Measurements from ENCODE around the gene DIO3. TPM values are rescaled to one million over a fixed set of nuclear protein-coding genes. Genes with fewer than 3 reads are reported as not detected.

The DIO3 gene
- total and polyA plus RNA-seq, 2 donors from 2014 or later: 0.17 to 0.94 TPM

- peaks cover 0 to 7% (median 0%) of the 10 kb centered on the region in 3 donors for H3K9me3 ChIP-seq (ENCODE audit: control insufficient read depth in 2 of 3, insufficient read depth in 1 of 3, low read length in 3 of 3)
- intact Hi-C loops (cut with DNase I): no loop called here
- H3K4me1 ChIP-seq (ENCODE audit: control insufficient read depth in 2 of 3, insufficient read depth in 2 of 3, low read depth in 1 of 3, low read length in 3 of 3): peaks cover 0 to 4% (median 0%) of the 10 kb centered on the region in 3 donors
- H3K27ac ChIP-seq (ENCODE audit: low read depth in 2 of 2, low read length in 2 of 2): no peak overlapping the region
- H3K9ac ChIP-seq (ENCODE audit: low read length in 3 of 3): no peak overlapping the region
- no peaks in the 10 kb centered on the region for H3K27me3 ChIP-seq (ENCODE audit: control insufficient read depth, insufficient read depth, low read length)
- TF ChIP-seq CTCF (IDR thresholded peaks at IDR 0.05; ENCODE audit: borderline replicate concordance, extremely low read depth, insufficient read depth): no peak
- H3K36me3 ChIP-seq (ENCODE audit: control insufficient read depth in 2 of 3, insufficient read depth in 3 of 3, low read length in 3 of 3): no peaks in the 10 kb centered on the region
- FAIRE-seq (no peak), DNase-seq (no peak)
- H3K4me3 ChIP-seq (ENCODE audit: low read length in 3 of 3): no peak overlapping the region
Measured at GRCh38 chr14:101598159-101598558, 36.9 kb downstream of the DIO3 start.

- Histone ChIP-seq H3K27me3 (ENCODE audit: control insufficient read depth, insufficient read depth, low read length) (no peaks in the 10 kb centered on the region), H3K36me3 (ENCODE audit: control insufficient read depth in 2 of 3, insufficient read depth in 3 of 3, low read length in 3 of 3) (no peaks in the 10 kb centered on the region), H3K9ac (ENCODE audit: low read length in 3 of 3) (no peak overlapping the region), H3K4me1 (ENCODE audit: control insufficient read depth in 2 of 3, insufficient read depth in 2 of 3, low read depth in 1 of 3, low read length in 3 of 3) (peaks cover 0 to 4% (median 0%) of the 10 kb centered on the region in 3 donors), H3K9me3 (ENCODE audit: control insufficient read depth in 2 of 3, insufficient read depth in 1 of 3, low read length in 3 of 3) (peaks cover 0 to 7% (median 0%) of the 10 kb centered on the region in 3 donors), H3K27ac (ENCODE audit: low read depth in 2 of 2, low read length in 2 of 2) (no peak overlapping the region), H3K4me3 (ENCODE audit: low read length in 3 of 3) (no peak overlapping the region)
- no peak for TF ChIP-seq CTCF (IDR thresholded peaks at IDR 0.05; ENCODE audit: borderline replicate concordance, extremely low read depth, insufficient read depth)
- DNase-seq: no peak
- no peak for FAIRE-seq
- intact Hi-C loops (cut with DNase I): no loop called here
Measured at GRCh38 chr14:101598571-101599233, 37.4 kb downstream of the DIO3 start.

GRCh38 chr14:101599234-101599885, 38.1 kb downstream of the DIO3 start:
- peaks cover 0 to 4% (median 0%) of the 10 kb centered on the region in 3 donors for H3K4me1 ChIP-seq (ENCODE audit: control insufficient read depth in 2 of 3, insufficient read depth in 2 of 3, low read depth in 1 of 3, low read length in 3 of 3)
- no peak for TF ChIP-seq CTCF (IDR thresholded peaks at IDR 0.05; ENCODE audit: borderline replicate concordance, extremely low read depth, insufficient read depth)
- peaks cover 0 to 7% (median 0%) of the 10 kb centered on the region in 3 donors for H3K9me3 ChIP-seq (ENCODE audit: control insufficient read depth in 2 of 3, insufficient read depth in 1 of 3, low read length in 3 of 3)
- no peaks in the 10 kb centered on the region for H3K27me3 ChIP-seq (ENCODE audit: control insufficient read depth, insufficient read depth, low read length)
- FAIRE-seq (no peak), DNase-seq (peak in 1 of 5 donors; percentile 58)
- H3K9ac ChIP-seq (ENCODE audit: low read length in 3 of 3): no peak overlapping the region
- no peak overlapping the region for H3K27ac ChIP-seq (ENCODE audit: low read depth in 2 of 2, low read length in 2 of 2)
- intact Hi-C loops (cut with DNase I): no loop called here
- H3K36me3 ChIP-seq (ENCODE audit: control insufficient read depth in 2 of 3, insufficient read depth in 3 of 3, low read length in 3 of 3): no peaks in the 10 kb centered on the region
- H3K4me3 ChIP-seq (ENCODE audit: low read length in 3 of 3): no peak overlapping the region
